ENCODE data around the gene FIGN. TPM values are rescaled to one million over a fixed set of nuclear protein-coding genes. Genes with fewer than 3 reads are reported as not detected.

Gene FIGN
- polyA plus RNA-seq, 6 donors from 2014 or later, result not detected

DNA sequence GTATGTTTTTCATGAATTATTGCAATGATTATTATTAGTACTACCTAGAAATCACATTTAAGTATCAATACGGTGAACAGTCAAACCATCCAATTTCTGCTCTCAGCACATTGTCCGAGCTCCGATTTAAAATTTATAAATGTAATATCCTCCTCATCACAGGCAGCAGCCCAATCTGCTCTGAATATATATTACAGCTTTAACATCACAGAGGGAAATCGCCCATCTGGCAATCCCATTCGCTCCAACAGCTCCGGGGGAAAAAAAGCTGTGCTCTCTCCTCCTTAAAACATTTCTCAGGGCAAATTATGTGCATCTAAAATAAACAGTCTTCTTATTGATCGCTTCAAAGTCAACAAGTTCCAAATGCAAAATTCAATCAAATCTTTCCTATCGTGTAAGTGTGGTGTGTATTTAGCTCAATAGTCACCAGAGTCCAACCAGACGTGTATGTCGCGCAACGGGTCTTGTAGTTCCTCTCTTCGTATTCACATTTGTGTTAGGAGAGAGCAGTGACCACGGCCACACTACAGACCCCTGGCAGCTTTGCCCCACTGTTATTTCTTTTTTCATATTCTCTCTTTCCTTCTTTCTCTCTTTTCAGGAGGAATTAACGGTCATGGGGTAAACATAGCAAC is 2.4 kb downstream of the FIGN start:
- peaks cover 6 to 12% (median 7%) of the 10 kb centered on the region in 3 donors for H3K4me1 Mint-ChIP-seq
- no peak overlapping the region for H3K4me3 Mint-ChIP-seq
- peaks cover 0 to 3% (median 0%) of the 10 kb centered on the region in 7 donors for H3K9me3 Mint-ChIP-seq
- H3K27ac Mint-ChIP-seq, result peak overlapping the region in 1 of 6 donors; percentile 47
- H3K27me3 Mint-ChIP-seq, result peaks cover 33 to 49% (median 45%) of the 10 kb centered on the region in 3 donors
- H3K36me3 Mint-ChIP-seq, result peaks cover 0 to 9% of the 10 kb centered on the region in 2 donors
- DNase-seq (no peak), ATAC-seq (ENCODE audit: low read depth in 2 of 2) (no peak)

DNA sequence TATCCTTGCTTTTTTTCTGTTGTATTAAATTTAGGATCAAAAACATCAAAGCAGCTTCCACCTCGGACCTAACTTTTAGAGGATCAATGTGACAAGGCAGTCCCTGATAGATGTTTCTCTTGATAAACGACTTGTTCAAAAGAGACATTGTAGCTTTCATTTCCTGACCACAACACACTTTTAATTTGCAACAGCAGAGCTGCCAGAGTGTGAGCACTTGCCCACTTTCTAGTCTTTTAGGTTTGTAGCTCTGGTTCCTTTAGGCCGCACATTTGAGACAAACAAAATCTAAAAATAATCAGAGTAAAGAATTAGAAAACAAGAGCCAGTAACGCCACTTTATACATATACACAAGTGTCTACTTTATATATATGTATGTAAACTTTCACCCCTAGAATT is 3.1 kb downstream of the FIGN start:
- H3K4me1 Mint-ChIP-seq, result peaks cover 6 to 12% (median 7%) of the 10 kb centered on the region in 3 donors
- no peak overlapping the region for H3K4me3 Mint-ChIP-seq
- DNase-seq (no peak), ATAC-seq (ENCODE audit: low read depth in 2 of 2) (no peak)
- peaks cover 0 to 3% (median 0%) of the 10 kb centered on the region in 7 donors for H3K9me3 Mint-ChIP-seq
- H3K27me3 Mint-ChIP-seq, result peaks cover 33 to 56% (median 45%) of the 10 kb centered on the region in 3 donors
- H3K27ac Mint-ChIP-seq, result no peak overlapping the region
- H3K36me3 Mint-ChIP-seq, result peaks cover 0 to 9% of the 10 kb centered on the region in 2 donors

DNA sequence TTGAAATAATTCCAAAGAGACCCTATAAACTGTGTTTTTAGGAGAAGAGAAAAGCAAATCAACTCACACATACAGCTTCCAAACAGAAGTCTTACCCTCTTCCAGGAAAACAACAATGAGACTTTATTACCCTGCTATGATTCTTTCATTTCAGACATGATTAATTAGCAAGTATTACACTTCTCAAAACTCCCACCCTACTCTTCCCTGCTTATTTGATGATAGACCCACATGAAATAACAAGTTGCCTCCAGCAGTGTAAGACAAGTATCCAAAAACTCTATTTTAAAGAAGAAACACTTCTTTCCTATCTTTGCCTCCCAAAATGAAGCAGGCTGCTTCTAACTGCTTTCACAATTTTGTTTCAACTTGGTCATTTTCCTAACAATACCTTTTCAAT is 4.1 kb downstream of the FIGN start:
- Mint-ChIP-seq H3K27me3 (peaks cover 33 to 52% (median 36%) of the 10 kb centered on the region in 3 donors), H3K27ac (peak overlapping the region in 1 of 6 donors; percentile 17), H3K9me3 (peaks cover 0 to 3% (median 0%) of the 10 kb centered on the region in 7 donors), H3K4me3 (no peak overlapping the region), H3K4me1 (peaks cover 6 to 12% (median 7%) of the 10 kb centered on the region in 3 donors), H3K36me3 (peaks cover 0 to 9% of the 10 kb centered on the region in 2 donors)
- DNase-seq (no peak), ATAC-seq (ENCODE audit: low read depth in 2 of 2) (no peak)

DNA sequence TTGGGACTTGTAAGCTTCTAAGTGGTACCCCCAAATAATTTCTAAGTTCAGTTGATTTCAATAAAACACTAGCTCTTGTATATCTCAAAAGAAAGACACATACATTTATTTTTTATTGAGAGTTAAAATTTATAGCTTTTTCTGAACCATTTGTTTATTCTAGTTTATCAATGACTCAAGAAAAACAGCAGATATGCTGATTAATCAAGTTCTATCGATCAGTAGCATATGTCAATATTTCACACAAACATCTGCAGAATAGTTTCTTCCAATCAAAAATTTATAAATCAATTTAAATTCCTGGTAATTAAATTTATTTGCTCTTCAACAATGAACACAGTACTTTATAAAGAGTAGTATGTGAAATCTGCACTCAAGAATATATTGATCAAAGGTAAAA is 5.3 kb downstream of the FIGN start:
- no peak for DNase-seq
- Mint-ChIP-seq H3K9me3 (peaks cover 0 to 2% (median 0%) of the 10 kb centered on the region in 7 donors), H3K4me1 (peaks cover 0 to 6% (median 1%) of the 10 kb centered on the region in 3 donors), H3K27ac (no peak overlapping the region), H3K27me3 (peaks cover 25 to 43% (median 31%) of the 10 kb centered on the region in 3 donors), H3K4me3 (no peak overlapping the region), H3K36me3 (peaks cover 0 to 2% of the 10 kb centered on the region in 2 donors)
- no peak for ATAC-seq (ENCODE audit: low read depth in 2 of 2)

DNA sequence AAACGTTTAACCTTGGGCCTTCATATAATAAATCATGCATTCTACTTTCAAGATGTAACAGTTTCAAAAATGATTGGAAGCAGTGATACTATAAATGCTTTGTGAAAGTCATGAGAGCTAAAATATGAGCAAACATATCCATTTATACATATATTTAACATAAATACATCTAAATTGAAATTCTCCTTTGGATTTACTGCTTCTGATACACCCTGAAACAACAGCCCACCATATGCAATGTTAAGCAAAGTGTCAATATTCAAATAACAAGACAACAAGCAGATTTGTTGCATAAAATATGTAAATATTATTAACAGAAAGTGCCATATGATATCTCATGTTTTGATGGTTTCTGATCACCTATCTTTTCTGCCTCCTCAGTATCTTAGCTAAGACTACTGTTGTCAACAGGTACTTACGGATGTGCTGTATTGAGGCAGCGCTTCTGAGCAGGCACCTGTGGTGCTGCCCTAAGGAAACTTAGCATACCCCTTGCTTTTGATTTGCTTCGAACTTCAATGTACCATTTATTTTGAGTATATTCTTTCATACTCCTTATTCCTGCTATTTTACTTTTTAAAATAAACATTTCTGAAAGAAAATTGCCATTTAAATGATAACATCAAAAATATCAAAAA is 6.1 kb downstream of the FIGN start:
- ATAC-seq (ENCODE audit: low read depth in 2 of 2), result no peak

DNA sequence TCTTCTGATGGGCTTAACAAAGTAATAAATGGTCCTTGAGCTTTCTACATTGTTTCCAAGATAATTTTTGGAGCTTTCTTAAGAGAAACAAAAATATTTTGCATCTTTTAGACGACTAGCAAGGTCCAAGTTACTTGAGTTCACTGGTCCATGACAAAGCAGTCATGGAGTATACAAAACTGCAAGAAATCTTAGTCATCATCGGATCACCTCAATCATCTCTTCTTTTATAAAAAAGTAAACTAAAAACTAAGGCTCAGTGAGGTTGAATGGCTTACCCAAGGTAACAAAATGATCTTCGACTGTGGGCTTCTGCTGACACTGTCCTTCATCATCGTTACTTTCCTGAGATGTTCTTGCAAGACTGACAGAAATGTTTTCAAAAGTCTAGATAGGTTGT is 11.9 kb downstream of the FIGN start:
- no peaks in the 10 kb centered on the region for H3K4me1 Mint-ChIP-seq
- DNase-seq (no peak), ATAC-seq (ENCODE audit: low read depth in 2 of 2) (no peak)
- H3K27me3 Mint-ChIP-seq, result peaks cover 0 to 11% (median 0%) of the 10 kb centered on the region in 3 donors
- no peak overlapping the region for H3K27ac Mint-ChIP-seq
- H3K36me3 Mint-ChIP-seq, result no peaks in the 10 kb centered on the region
- H3K9me3 Mint-ChIP-seq, result no peaks in the 10 kb centered on the region
- H3K4me3 Mint-ChIP-seq, result no peak overlapping the region

More for the DNA sequence above, 6.1 kb downstream of the FIGN start:
- Mint-ChIP-seq H3K36me3 (no peaks in the 10 kb centered on the region), H3K4me1 (peaks cover 0 to under 1% (median 0%) of the 10 kb centered on the region in 3 donors), H3K27ac (no peak overlapping the region), H3K27me3 (peaks cover 17 to 39% (median 23%) of the 10 kb centered on the region in 3 donors), H3K9me3 (no peaks in the 10 kb centered on the region), H3K4me3 (no peak overlapping the region)
- no peak for DNase-seq

DNA sequence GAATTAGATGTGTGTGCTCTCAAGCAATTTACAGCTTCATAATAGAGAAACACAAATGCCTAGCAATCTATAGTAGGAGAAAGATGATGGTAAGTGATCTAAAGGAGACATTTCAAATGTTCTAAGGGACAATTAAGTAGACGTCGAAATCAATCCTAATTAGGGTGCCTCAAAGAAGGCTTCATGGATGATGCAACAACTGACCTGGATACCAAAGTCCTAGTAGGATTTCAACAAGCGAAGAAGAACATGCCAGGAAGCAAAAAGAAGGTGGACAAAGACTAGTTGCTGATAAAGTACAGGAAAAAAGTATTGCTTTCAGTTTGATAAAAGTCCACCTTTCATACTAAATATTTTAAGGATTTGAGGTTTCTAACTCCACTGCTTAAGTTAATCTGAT is 12.5 kb downstream of the FIGN start:
- no peaks in the 10 kb centered on the region for H3K36me3 Mint-ChIP-seq
- H3K4me3 Mint-ChIP-seq, result no peak overlapping the region
- H3K27me3 Mint-ChIP-seq, result peaks cover 0 to 9% (median 0%) of the 10 kb centered on the region in 3 donors
- no peaks in the 10 kb centered on the region for H3K9me3 Mint-ChIP-seq
- H3K27ac Mint-ChIP-seq, result no peak overlapping the region
- DNase-seq (no peak), ATAC-seq (ENCODE audit: low read depth in 2 of 2) (no peak)
- H3K4me1 Mint-ChIP-seq, result no peaks in the 10 kb centered on the region

DNA sequence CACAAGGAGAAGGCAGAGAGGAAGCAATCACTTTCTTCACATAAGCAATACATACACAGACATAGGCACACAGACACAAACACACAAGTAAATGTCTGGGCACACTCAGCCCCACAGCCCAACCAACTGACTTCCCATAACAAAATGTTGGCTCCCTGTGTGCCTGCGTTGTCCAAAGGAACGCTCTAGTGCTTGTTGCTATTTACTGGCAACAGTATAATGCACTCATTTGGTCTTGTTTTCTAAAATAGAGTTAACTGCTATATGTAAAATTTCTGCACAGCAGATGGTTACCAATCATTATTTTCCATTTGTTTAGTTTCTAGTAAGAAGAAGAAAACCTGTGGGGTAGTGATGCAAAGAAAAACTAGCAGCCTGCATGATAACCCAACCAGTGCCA is 16.5 kb downstream of the FIGN start:
- Mint-ChIP-seq H3K4me3 (no peak overlapping the region), H3K36me3 (no peaks in the 10 kb centered on the region), H3K4me1 (no peaks in the 10 kb centered on the region), H3K27me3 (no peaks in the 10 kb centered on the region), H3K27ac (no peak overlapping the region), H3K9me3 (no peaks in the 10 kb centered on the region)
- ATAC-seq (ENCODE audit: low read depth in 2 of 2), result no peak
- DNase-seq, result no peak

DNA sequence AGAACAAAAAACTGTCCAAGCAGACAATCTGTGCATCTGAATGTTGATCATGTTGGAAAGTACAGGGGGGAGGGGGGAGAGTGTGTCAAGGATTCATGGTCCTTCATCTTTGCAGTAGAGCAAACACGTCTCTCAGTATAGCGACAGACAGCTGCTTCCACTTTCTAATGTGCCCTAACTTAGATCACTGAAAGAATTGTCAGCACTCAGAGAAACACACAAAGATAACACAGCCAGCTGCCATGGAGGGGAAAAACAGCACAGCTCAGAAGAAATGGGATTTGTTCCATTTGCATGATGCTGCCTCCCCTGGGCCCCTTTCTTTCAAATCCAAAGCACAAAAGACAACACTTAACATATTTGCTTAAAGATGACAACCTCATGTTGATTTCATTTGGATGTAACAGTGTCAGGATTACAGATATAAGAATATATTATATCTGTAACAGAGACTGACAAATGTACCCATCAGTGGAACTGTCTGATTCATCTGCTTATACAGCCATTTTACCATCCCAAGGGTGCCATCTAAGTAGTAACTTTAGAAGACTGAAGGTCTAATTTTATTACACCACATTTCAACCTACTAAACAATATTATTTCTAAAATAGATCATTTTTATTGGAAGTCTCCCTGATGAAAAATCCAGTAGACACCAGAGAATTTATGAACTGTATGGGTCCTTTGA is 17.7 kb downstream of the FIGN start:
- DNase-seq (no peak), ATAC-seq (ENCODE audit: low read depth in 2 of 2) (no peak)
- Mint-ChIP-seq H3K27ac (no peak overlapping the region), H3K4me1 (no peaks in the 10 kb centered on the region), H3K4me3 (no peak overlapping the region), H3K36me3 (no peaks in the 10 kb centered on the region), H3K9me3 (no peaks in the 10 kb centered on the region), H3K27me3 (no peaks in the 10 kb centered on the region)

DNA sequence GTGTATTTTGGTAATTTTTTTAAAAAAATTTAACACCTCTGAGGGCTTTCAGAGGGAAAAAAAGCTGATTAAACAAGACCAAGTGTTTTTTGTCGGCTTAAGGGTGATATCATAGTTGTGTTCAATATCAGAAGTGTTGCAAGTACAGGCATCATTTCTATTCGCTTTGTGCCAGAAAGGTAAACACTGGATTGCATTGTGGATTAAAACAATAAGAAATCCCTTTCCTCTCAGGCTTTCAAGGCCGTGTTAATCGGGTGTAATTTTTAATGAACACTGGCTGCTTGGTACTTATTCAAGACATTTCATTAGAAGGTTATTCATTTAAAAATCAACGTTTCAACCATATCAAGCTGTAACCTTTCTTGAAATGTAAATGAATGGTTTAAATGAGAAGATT is 18.3 kb downstream of the FIGN start:
- no peak overlapping the region for H3K27ac Mint-ChIP-seq
- DNase-seq, result no peak
- no peaks in the 10 kb centered on the region for H3K9me3 Mint-ChIP-seq
- H3K27me3 Mint-ChIP-seq, result no peaks in the 10 kb centered on the region
- H3K4me1 Mint-ChIP-seq, result no peaks in the 10 kb centered on the region
- no peak overlapping the region for H3K4me3 Mint-ChIP-seq
- no peaks in the 10 kb centered on the region for H3K36me3 Mint-ChIP-seq
- no peak for ATAC-seq (ENCODE audit: low read depth in 2 of 2)

DNA sequence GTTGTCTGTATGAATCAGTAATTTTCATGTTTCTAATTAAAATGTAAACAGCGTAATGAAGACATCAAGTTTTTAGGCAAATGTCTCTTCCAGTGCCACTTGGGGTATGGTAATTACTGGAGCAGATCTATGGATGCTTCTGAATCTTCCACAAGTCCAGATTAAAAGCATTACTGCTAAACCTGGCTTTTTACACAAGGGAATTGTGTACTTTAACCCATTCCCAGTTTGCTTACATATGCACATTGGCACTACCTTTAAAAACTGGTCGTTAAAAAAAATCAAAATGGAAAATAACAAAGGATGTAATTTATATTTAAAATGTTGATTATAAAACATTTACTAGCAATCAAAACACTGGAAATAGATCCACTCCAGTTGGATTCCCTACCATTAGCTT is 19.7 kb downstream of the FIGN start:
- Mint-ChIP-seq H3K27me3 (no peaks in the 10 kb centered on the region), H3K27ac (no peak overlapping the region), H3K36me3 (no peaks in the 10 kb centered on the region), H3K4me3 (no peak overlapping the region), H3K4me1 (no peaks in the 10 kb centered on the region), H3K9me3 (no peaks in the 10 kb centered on the region)
- DNase-seq (no peak), ATAC-seq (ENCODE audit: low read depth in 2 of 2) (no peak)

DNA sequence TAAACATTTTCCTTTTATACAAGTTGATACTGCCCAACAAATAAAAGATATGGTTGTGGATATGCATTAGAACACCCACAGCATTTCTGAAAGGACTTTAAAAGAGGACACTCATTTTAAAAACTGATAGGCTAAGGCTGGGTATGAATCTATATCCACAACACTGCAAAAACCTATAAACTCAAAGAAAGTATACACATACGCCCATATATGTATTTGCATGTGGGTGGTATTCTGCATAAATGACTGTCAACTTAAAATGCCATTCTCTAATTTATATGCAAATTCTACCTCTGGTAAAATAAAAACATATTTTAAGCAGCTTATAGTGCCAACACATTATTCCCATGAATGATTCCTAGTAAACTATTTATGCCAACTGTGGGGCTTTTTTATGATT is 20.1 kb downstream of the FIGN start:
- H3K4me1 Mint-ChIP-seq, result no peaks in the 10 kb centered on the region
- H3K36me3 Mint-ChIP-seq, result no peaks in the 10 kb centered on the region
- H3K27me3 Mint-ChIP-seq, result no peaks in the 10 kb centered on the region

DNA sequence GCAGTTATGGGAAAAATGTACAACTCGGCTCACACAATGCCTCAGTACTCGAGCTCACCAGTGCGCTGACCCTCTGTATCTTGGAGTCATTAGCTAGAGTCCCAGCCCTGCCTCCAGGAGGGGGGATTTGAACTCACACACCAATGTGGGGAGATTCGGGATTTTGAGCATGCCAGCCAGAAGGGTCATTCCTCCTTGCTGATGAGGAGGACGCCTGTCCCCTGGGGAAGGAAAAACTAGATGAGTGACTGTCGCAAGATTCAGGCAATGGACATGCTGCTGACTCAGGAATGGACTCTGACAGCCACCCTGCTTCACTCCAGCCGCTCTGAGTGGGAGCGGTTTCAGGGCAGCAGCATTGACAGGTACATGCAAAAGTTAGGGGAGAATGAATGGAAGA is 20.6 kb downstream of the FIGN start:
- H3K27ac Mint-ChIP-seq, result no peak overlapping the region
- no peak overlapping the region for H3K4me3 Mint-ChIP-seq
- ATAC-seq (ENCODE audit: low read depth in 2 of 2), result no peak
- H3K9me3 Mint-ChIP-seq, result no peaks in the 10 kb centered on the region
- no peaks in the 10 kb centered on the region for H3K27me3 Mint-ChIP-seq
- H3K36me3 Mint-ChIP-seq, result no peaks in the 10 kb centered on the region
- DNase-seq, result no peak
- H3K4me1 Mint-ChIP-seq, result no peaks in the 10 kb centered on the region

More for the DNA sequence above, 20.1 kb downstream of the FIGN start:
- ATAC-seq (ENCODE audit: low read depth in 2 of 2) (no peak), DNase-seq (no peak)
- H3K9me3 Mint-ChIP-seq, result no peaks in the 10 kb centered on the region
- no peak overlapping the region for H3K4me3 Mint-ChIP-seq
- H3K27ac Mint-ChIP-seq, result no peak overlapping the region

Data from naive B cell (primary cell).